ENCODE data around the gene INSIG1. TPM values are rescaled to one million over a fixed set of nuclear protein-coding genes. Genes with fewer than 3 reads are reported as not detected.
A peak's percentile ranks its signal among the peaks of the same experiment; 100 is the strongest.

Gene INSIG1
- total RNA-seq, 6 donors from 2014 or later = 16.8 to 136 (median 100) TPM

DNA sequence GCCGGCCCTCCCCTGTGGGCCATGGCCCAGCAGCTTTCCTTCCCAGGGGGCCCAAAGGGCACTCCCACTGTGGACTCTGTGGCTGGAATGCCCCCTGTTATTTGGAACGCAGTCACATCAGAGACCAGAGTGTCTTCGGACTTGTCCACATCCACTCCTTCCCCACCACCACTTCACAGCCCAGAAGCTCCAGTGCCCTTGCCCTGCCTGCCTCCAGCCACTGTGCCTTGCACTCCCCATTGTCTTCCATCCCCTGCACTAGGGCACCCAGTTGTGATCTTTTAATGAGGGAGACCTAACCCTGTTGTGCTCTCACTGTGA is 19.4 kb downstream of the INSIG1 start:
- 60 to 69% methylated on average over 3 of the region's 3 CpGs for WGBS, 2 donors
- ATAC-seq (ENCODE audit: low FRiP score in 2 of 2) = peak in 1 of 2 donors; percentile 38
- Histone ChIP-seq H3K4me1 (no peaks in the 10 kb centered on the region), H3K4me3 (no peak overlapping the region), H3K9me3 (no peaks in the 10 kb centered on the region), H3K36me3 (no peaks in the 10 kb centered on the region), H3K27me3 (no peaks in the 10 kb centered on the region), H3K27ac (peak overlapping the region in 2 of 4 donors; percentile 9 to 49)
- TF ChIP-seq EP300 (IDR thresholded peaks at IDR 0.05) (no peak), POLR2AphosphoS5 (IDR thresholded peaks at IDR 0.05) (no peak), POLR2A (IDR thresholded peaks at IDR 0.05) (no peak)
- TF ChIP-seq, protein P1, sequence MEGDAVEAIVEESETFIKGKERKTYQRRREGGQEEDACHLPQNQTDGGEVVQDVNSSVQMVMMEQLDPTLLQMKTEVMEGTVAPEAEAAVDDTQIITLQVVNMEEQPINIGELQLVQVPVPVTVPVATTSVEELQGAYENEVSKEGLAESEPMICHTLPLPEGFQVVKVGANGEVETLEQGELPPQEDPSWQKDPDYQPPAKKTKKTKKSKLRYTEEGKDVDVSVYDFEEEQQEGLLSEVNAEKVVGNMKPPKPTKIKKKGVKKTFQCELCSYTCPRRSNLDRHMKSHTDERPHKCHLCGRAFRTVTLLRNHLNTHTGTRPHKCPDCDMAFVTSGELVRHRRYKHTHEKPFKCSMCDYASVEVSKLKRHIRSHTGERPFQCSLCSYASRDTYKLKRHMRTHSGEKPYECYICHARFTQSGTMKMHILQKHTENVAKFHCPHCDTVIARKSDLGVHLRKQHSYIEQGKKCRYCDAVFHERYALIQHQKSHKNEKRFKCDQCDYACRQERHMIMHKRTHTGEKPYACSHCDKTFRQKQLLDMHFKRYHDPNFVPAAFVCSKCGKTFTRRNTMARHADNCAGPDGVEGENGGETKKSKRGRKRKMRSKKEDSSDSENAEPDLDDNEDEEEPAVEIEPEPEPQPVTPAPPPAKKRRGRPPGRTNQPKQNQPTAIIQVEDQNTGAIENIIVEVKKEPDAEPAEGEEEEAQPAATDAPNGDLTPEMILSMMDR (IDR thresholded peaks at IDR 0.05) = no peak
- no peak for DNase-seq

DNA sequence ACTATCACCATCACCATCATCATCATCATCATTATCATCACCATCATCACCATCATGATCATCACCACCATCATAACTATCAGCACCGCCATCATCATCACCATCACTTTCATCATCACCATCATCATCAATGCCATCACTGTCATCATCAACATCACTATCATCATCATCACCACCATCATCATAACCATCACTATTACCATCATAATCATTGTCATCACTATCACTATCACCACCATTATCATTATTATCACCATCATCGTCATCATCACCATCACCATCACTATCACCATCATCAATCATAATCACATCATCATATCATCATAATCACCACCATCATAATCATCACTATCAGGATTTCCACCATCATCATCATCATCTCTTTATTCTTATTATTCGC is 20.6 kb downstream of the INSIG1 start:
- H3K36me3 ChIP-seq = no peaks in the 10 kb centered on the region
- H3K27ac ChIP-seq = no peak overlapping the region
- H3K9me3 ChIP-seq = no peaks in the 10 kb centered on the region
- DNase-seq (no peak), ATAC-seq (ENCODE audit: low FRiP score in 2 of 2) (no peak)
- H3K4me3 ChIP-seq = no peak overlapping the region
- no peak for TF ChIP-seq EP300 (IDR thresholded peaks at IDR 0.05)
- no peak for TF ChIP-seq POLR2AphosphoS5 (IDR thresholded peaks at IDR 0.05)
- TF ChIP-seq POLR2A (IDR thresholded peaks at IDR 0.05) = no peak
- TF ChIP-seq, protein P1 (IDR thresholded peaks at IDR 0.05) = no peak
- 91 to 95% methylated on average over 3 of the region's 3 CpGs for WGBS, 2 donors
- H3K4me1 ChIP-seq = no peaks in the 10 kb centered on the region
- H3K27me3 ChIP-seq = no peaks in the 10 kb centered on the region

DNA sequence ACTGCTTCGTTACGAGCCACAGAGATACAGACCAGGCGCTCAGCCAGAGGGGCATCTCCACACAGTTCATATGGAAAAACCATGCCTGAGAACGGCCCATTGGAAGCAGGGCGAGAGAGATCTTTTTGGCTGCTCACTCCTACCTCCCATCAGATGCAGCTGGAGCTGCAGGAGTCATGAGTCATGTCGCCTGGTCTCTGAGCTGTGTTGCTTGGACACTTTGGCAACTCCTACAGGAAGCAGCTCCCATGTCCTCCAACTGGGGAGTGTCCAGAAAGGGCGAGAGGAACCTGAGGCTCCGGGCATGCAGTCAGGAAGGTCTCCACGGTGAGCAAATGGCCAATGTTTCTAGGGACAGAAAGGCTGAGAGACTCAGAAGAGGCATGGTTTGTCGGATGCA is 24.9 kb downstream of the INSIG1 start:
- Histone ChIP-seq H3K4me1 (no peaks in the 10 kb centered on the region), H3K9me3 (no peaks in the 10 kb centered on the region), H3K36me3 (no peaks in the 10 kb centered on the region), H3K27me3 (no peaks in the 10 kb centered on the region), H3K4me3 (no peak overlapping the region), H3K27ac (no peak overlapping the region)
- WGBS, 2 donors = 68 to 83% methylated on average over 9 to 10 of the region's 10 CpGs
- DNase-seq (no peak), ATAC-seq (ENCODE audit: low FRiP score in 2 of 2) (peak; percentile 8 to 32)
- TF ChIP-seq EP300 (IDR thresholded peaks at IDR 0.05) = no peak
- TF ChIP-seq POLR2AphosphoS5 (IDR thresholded peaks at IDR 0.05) = no peak
- TF ChIP-seq, protein P1 (IDR thresholded peaks at IDR 0.05) = no peak
- TF ChIP-seq POLR2A (IDR thresholded peaks at IDR 0.05) = no peak

DNA sequence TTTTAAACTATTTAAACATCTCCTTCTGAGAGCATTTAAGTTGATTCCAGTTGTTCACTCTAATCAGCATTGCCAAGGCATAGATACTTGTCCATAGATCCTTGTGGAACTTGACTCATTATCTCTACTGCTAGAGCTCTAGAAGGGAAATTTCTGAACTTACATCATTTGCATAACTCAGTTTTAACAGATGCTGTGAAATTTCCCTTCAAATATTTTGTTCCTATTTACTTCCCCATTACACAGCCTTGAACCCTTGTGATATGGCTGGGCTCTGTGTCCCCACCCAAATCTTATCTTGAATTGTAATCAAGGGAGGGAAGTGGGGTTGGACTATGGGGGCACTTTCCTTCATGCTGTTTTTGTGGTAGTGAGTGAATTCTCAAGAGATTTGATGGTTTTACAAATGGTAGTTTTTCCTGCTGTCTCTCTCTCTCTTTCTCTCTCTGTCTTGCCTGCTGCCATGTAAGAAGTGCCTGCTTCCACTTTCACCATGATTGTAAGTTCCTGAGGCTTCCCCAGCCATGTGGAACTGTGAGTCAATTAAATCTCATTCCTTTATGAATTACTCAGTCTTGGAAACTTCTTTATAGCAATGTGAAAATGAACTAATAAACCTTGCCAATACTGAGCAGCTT is 25.4 kb downstream of the INSIG1 start:
- TF ChIP-seq POLR2AphosphoS5 (IDR thresholded peaks at IDR 0.05) = no peak
- TF ChIP-seq EP300 (IDR thresholded peaks at IDR 0.05) = no peak
- no peak for TF ChIP-seq POLR2A (IDR thresholded peaks at IDR 0.05)
- TF ChIP-seq, protein P1 (IDR thresholded peaks at IDR 0.05) = no peak
- DNase-seq (no peak), ATAC-seq (ENCODE audit: low FRiP score in 2 of 2) (no peak)
- Histone ChIP-seq H3K27me3 (no peaks in the 10 kb centered on the region), H3K9me3 (no peaks in the 10 kb centered on the region), H3K36me3 (no peaks in the 10 kb centered on the region), H3K27ac (no peak overlapping the region), H3K4me3 (no peak overlapping the region), H3K4me1 (no peaks in the 10 kb centered on the region)
